K562 (cell line): Measurements from ENCODE around the gene ANKRD6. TPM values are rescaled to one million over a fixed set of nuclear protein-coding genes. Genes with fewer than 3 reads are reported as not detected.

Experiments
- ATAC-seq: fragments of 200-7000 bp; cut with Tn5 transposase; 3 replicates; pipeline ENCODE4 v1.9.1; 2020; ENCODE audit warnings: moderate library complexity
- BruUV-seq: library from RNA; stranded (reverse); fragments of 400-500 nt; replicated peaks from 2 replicates; lab custom pipeline; 2021; lab: Mats Ljungman, UMichigan
- CTCF ChIA-PET: fragments of 300-600 bp; formaldehyde crosslinking; extraction: SDS; loops from one replicate; lab custom pipeline; 2021; ENCODE audit warnings: low intra/inter-chr PET ratio; lab: Yijun Ruan, JAX
- POLR2A ChIA-PET: fragments of 300-600, 350-650 bp; sonication (Branson Sonifier 250); formaldehyde crosslinking; extraction: SDS; loops from one replicate; lab custom pipeline; 2021; ENCODE audit warnings: antibody characterized with exemption, inconsistent platforms; lab: Yijun Ruan, JAX
- DNase-seq, 4 experiments: peaks; one replicate each; pipeline versions ENCODE4 v3.0.0 to v3.0.0-alpha.2; 2011 to 2018; ENCODE audit warnings: low spot score in 3 of 4, mixed read lengths in 3 of 4; ENCODE audit errors: extremely low read depth in 1 of 4
- FAIRE-seq: peaks from 2 replicates; lab custom pipeline; 2011; peaks lifted over from hg19 to GRCh38; lab: Jason Lieb, UNC
- H2AFZ ChIP-seq: 2 replicates; pipeline ENCODE4 v1.6.0; 2011; ENCODE audit warnings: low read depth, low read length, control low read depth, inconsistent platforms
- H3K27ac ChIP-seq: fragments of 200-600 bp; 3 replicates; pipeline ENCODE4 v1.8.0; 2011; ENCODE audit warnings: low read depth, mild to moderate bottlenecking, control low read depth, inconsistent platforms, low read length, moderate library complexity, mixed read lengths; ENCODE audit errors: extremely low read depth
- H3K27me3 ChIP-seq, 2 experiments: fragments of 300-600 bp in 1 of 2; 2 replicates in 1 of 2; 3 replicates in 1 of 2; pipeline versions ENCODE4 v1.6.0 to v1.8.0; 2011; ENCODE audit warnings: inconsistent platforms in 2 of 2, low read length in 2 of 2, mild to moderate bottlenecking in 1 of 2, mixed read lengths in 1 of 2, moderate library complexity in 1 of 2; ENCODE audit not compliant: control insufficient read depth in 2 of 2, insufficient read depth in 2 of 2
- H3K36me3 ChIP-seq: fragments of 300-600 bp; 3 replicates; pipeline ENCODE4 v1.8.0; 2011; ENCODE audit warnings: mild to moderate bottlenecking, low read length, inconsistent platforms; ENCODE audit not compliant: control insufficient read depth, insufficient read depth
- H3K4me1 ChIP-seq, 2 experiments: fragments of 200-600 bp in 1 of 2; replicated peaks in 1 of 2; 2 replicates in 1 of 2; 3 replicates in 1 of 2; pipeline versions ENCODE4 v1.5.1 to v1.8.0; 2011; ENCODE audit warnings: inconsistent platforms in 2 of 2, low read length in 2 of 2, mild to moderate bottlenecking in 1 of 2, mixed read lengths in 1 of 2, moderate library complexity in 1 of 2; ENCODE audit not compliant: control insufficient read depth in 2 of 2, insufficient read depth in 2 of 2
- H3K4me2 ChIP-seq: 2 replicates; pipeline ENCODE4 v1.6.1; 2011; ENCODE audit warnings: low read length, control low read depth, inconsistent platforms, mixed read lengths; ENCODE audit not compliant: insufficient read depth
- H3K4me3 ChIP-seq: fragments of 200-600 bp; sonication (generic), shearing (Covaris generic); 2 replicates; pipeline ENCODE4 v1.5.1; 2016; ENCODE audit warnings: control low read depth, inconsistent platforms
- H3K79me2 ChIP-seq: fragments of 200-600 bp; 3 replicates; pipeline ENCODE4 v1.8.0; 2011; ENCODE audit warnings: low read length, inconsistent platforms; ENCODE audit not compliant: control insufficient read depth, insufficient read depth
- H3K9ac ChIP-seq, 2 experiments: 2 replicates each; pipeline versions ENCODE4 v1.6.0 to v1.6.1; 2011; ENCODE audit warnings: low read depth in 2 of 2, low read length in 2 of 2, control low read depth in 1 of 2, inconsistent platforms in 1 of 2, mild to moderate bottlenecking in 1 of 2, mixed read lengths in 1 of 2; ENCODE audit not compliant: insufficient read depth in 1 of 2
- H3K9me1 ChIP-seq: one replicate; pipeline ENCODE4 v1.6.0; 2011; ENCODE audit warnings: inconsistent platforms, mild to moderate bottlenecking, low read length, moderate library complexity; ENCODE audit not compliant: control insufficient read depth, insufficient read depth
- H3K9me3 ChIP-seq: replicated peaks from 2 replicates; pipeline ENCODE4 v1.5.1; 2011; ENCODE audit warnings: low read depth, low read length, inconsistent platforms; ENCODE audit not compliant: control insufficient read depth, insufficient read depth
- H4K20me1 ChIP-seq: replicated peaks from 2 replicates; pipeline ENCODE4 v1.6.1; 2011; ENCODE audit warnings: low read length, inconsistent platforms, mixed read lengths; ENCODE audit not compliant: control insufficient read depth, insufficient read depth
- ARID2 ChIP-seq: fragments of 450-650 bp; IDR thresholded peaks from 2 replicates; pipeline ENCODE4 v1.6.1; 2017; ENCODE audit warnings: antibody characterized with exemption, mild to moderate bottlenecking
- CXXC5 ChIP-seq: fragments of 250-450 bp; sonication (Bioruptor Pico); IDR thresholded peaks from 2 replicates; pipeline ENCODE4 v1.8.0; 2022; ENCODE audit warnings: inconsistent platforms, mild to moderate bottlenecking, moderate library complexity
- KAT7 ChIP-seq: sonication (generic); formaldehyde crosslinking; IDR thresholded peaks from 2 replicates; pipeline ENCODE4 v1.8.0; 2022; ENCODE audit warnings: missing genetic modification reagents, mild to moderate bottlenecking, borderline replicate concordance
- PTBP1 ChIP-seq: fragments of 200-400 bp; formaldehyde crosslinking; IDR thresholded peaks from 2 replicates; pipeline ENCODE4 v1.6.1; 2017; ENCODE audit warnings: low read depth, low read length
- SIRT6 ChIP-seq: IDR thresholded peaks from one replicate; pipeline ENCODE4 v1.6.1; 2012; ENCODE audit warnings: low read depth, mild to moderate bottlenecking, control low read depth, inconsistent platforms, low read length, moderate library complexity
- SMAD3 ChIP-seq: fragments of 450-650 bp; formaldehyde crosslinking; conservative IDR thresholded peaks from 2 replicates; pipeline ENCODE4 v1.4.0; 2020; ENCODE audit warnings: mild to moderate bottlenecking
- TSC22D4 ChIP-seq: fragments of 450-650 bp; IDR thresholded peaks from 2 replicates; pipeline ENCODE4 v1.6.1; 2016; ENCODE audit warnings: missing genetic modification characterization, missing biosample characterization, control low read depth
- ZNF263 ChIP-seq: sonication (generic); formaldehyde crosslinking; IDR thresholded peaks from 2 replicates; pipeline ENCODE4 v1.8.0; 2022; ENCODE audit warnings: mild to moderate bottlenecking, missing genetic modification reagents, borderline replicate concordance
- ZNF57 ChIP-seq: fragments of 450-650 bp; formaldehyde crosslinking; IDR thresholded peaks from 2 replicates; pipeline ENCODE4 v1.4.0; 2020; ENCODE audit warnings: mild to moderate bottlenecking, moderate library complexity
- ZNF707 ChIP-seq: fragments of 250-450 bp; sonication (Bioruptor Pico); conservative IDR thresholded peaks from 2 replicates; pipeline ENCODE4 v1.8.0; 2022; ENCODE audit warnings: inconsistent platforms, mild to moderate bottlenecking, moderate library complexity
- ZNF778 ChIP-seq: fragments of 450-650 bp; formaldehyde crosslinking; IDR thresholded peaks from 2 replicates; pipeline ENCODE4 v1.4.0; 2020; ENCODE audit warnings: mild to moderate bottlenecking, moderate library complexity
- WGBS: fragments of 100-300 bp; shearing (Covaris generic); methylation state at CpG from one replicate; pipeline ENCODE4 v1.1.6; 2016; ENCODE audit warnings: low coverage, mixed read lengths; ENCODE audit not compliant: insufficient coverage; ENCODE audit errors: missing lambda C conversion rate; 5-methylcytosine and 5-hydroxymethylcytosine counted together
- in situ Hi-C: fragments of 300-500 bp; cut with MboI; formaldehyde crosslinking; loops from 4 replicates; pipeline ENCODE4 v1.15.0; 2018; ENCODE audit warnings: inconsistent platforms, mixed read lengths
- intact Hi-C: fragments of 100-400 bp; cut with micrococcal nuclease; formaldehyde crosslinking; loops from 2 replicates; pipeline ENCODE4 v1.14.2; 2022
- polyA plus RNA-seq, 8 experiments: library from polyadenylated mRNA; depleted of rRNA in 4 of 8; stranded (reverse) in 5 of 8; unstranded in 3 of 8; fragments of >200 nt; fragmentation: Nextera tagmentation in 2 of 8; fragmentation: Illumina TruSeq in 1 of 8; extraction: Ambion mirVana in 2 of 8; extraction: Trizol in 1 of 8; gene quantifications; 2 replicates each; pipeline versions ENCODE4 v1.2.1 to v1.2.3, GENCODE V29; 2011 to 2014; ENCODE audit warnings: inconsistent platforms in 1 of 8, missing spikeins in 1 of 8
- total RNA-seq, 7 experiments: library from RNA; depleted of rRNA in 6 of 7; stranded (reverse); fragments of >200 nt in 6 of 7; fragmentation: Illumina TruSeq in 2 of 7; extraction: Trizol in 2 of 7; gene quantifications; 2 replicates each; pipeline versions ENCODE4 v1.2.1 to v1.2.3, GENCODE V29; 2011 to 2021; ENCODE audit warnings: low replicate concordance in 1 of 7
- TF ChIP-seq, protein P1 (sequence below): fragments of 200-800 bp; sonication (Bioruptor generic); IDR thresholded peaks from 2 replicates; pipeline ENCODE4 v1.6.1; 2017; ENCODE audit warnings: missing genetic modification characterization, missing compliant biosample characterization

ANKRD6 gene
- total and polyA plus RNA-seq, 9 of the 15 experiments (the other 6 are each of a cell fraction or from before 2014, with no cell fraction given): 0.04 to 0.22 (median 0.08) TPM; not detected in 4

GRCh38 chr6:89508755-89509563 lies 76.0 kb downstream of the ANKRD6 start:
- ChIA-PET CTCF (interaction anchor here (0.5 kb wide), 1 partner anchor 89 kb away, joined by 3 read pairs; no protein-coding TSS in a partner anchor), POLR2A (interaction anchor here (1.0 to 1.5 kb wide), 3 partner anchors 11 to 108 kb away, joined by 3 read pairs; no protein-coding TSS in a partner anchor)
- no peaks in the 10 kb centered on the region for H3K9me1 ChIP-seq
- intact Hi-C loops: no loop called here
- peaks cover 0 to 4% of the 10 kb centered on the region in 2 experiments; a peak in 1 of 5 replicates for H3K4me1 ChIP-seq
- in situ Hi-C loops: no loop called here
- ATAC-seq: peak; percentile 57; the same call in 2 of the 3 replicates
- FAIRE-seq: no peak
- no peak overlapping the region for H3K4me3 ChIP-seq
- H3K27me3 ChIP-seq: peaks cover 5 to 42% of the 10 kb centered on the region in 2 experiments; a peak in 4 of 5 replicates
- BruUV-seq: no TSS peak
- H3K9me3 ChIP-seq: no peaks in the 10 kb centered on the region
- DNase-seq: no peak
- no peak overlapping the region for H3K4me2 ChIP-seq
- WGBS: 3% methylated on average over 8 of the region's 8 CpGs
- no peaks in the 10 kb centered on the region for H3K79me2 ChIP-seq
- 0 out of 2 replicates have a peak, but pooled peaks cover 4% of the 10 kb centered on the region for H4K20me1 ChIP-seq
- TF ChIP-seq ZNF707 (CRISPR knock-in tag) (no peak), PTBP1 (no peak), SMAD3 (CRISPR knock-in tag) (no peak), ZNF778 (CRISPR knock-in tag) (no peak), CXXC5 (CRISPR knock-in tag) (no peak), TSC22D4 (tag) (no peak), ZNF263 (0 out of 2 replicates have a peak, but pooled peaks have one; percentile 25), SIRT6 (no peak), KAT7 (CRISPR knock-in tag) (no peak), ARID2 (no peak), ZNF57 (CRISPR knock-in tag) (no peak)
- TF ChIP-seq, protein P1, sequence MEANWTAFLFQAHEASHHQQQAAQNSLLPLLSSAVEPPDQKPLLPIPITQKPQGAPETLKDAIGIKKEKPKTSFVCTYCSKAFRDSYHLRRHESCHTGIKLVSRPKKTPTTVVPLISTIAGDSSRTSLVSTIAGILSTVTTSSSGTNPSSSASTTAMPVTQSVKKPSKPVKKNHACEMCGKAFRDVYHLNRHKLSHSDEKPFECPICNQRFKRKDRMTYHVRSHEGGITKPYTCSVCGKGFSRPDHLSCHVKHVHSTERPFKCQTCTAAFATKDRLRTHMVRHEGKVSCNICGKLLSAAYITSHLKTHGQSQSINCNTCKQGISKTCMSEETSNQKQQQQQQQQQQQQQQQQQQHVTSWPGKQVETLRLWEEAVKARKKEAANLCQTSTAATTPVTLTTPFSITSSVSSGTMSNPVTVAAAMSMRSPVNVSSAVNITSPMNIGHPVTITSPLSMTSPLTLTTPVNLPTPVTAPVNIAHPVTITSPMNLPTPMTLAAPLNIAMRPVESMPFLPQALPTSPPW (CRISPR knock-in tag): peak; percentile 46; the same call in 1 of the 2 replicates
- no peak overlapping the region for H2AFZ ChIP-seq
- no peaks in the 10 kb centered on the region for H3K36me3 ChIP-seq
- no peak overlapping the region for H3K27ac ChIP-seq
- no peak overlapping the region for H3K9ac ChIP-seq
